GM12878 (cell line): Measurements from ENCODE around the gene PALLD. TPM values are rescaled to one million over a fixed set of nuclear protein-coding genes. Genes with fewer than 3 reads are reported as not detected.

Experiments
- ATAC-seq: fragments of 200-7000 bp; cut with Tn5 transposase; 3 replicates; pipeline ENCODE4 v1.9.1; 2020; ENCODE audit warnings: mild to moderate bottlenecking, moderate library complexity
- BruUV-seq: library from RNA; stranded (reverse); fragments of 400-500 nt; replicated peaks from 2 replicates; lab custom pipeline; 2021; lab: Mats Ljungman, UMichigan
- CTCF ChIA-PET: fragments of 300-600 bp; sonication (Branson Sonifier 250); formaldehyde crosslinking; extraction: SDS; loops from one replicate; lab custom pipeline; 2021; ENCODE audit warnings: inconsistent platforms; lab: Yijun Ruan, JAX
- POLR2A ChIA-PET: fragments of 350-600 bp; formaldehyde crosslinking; extraction: SDS; loops from one replicate; lab custom pipeline; 2021; ENCODE audit warnings: inconsistent platforms; lab: Charles Lee
- RAD21 ChIA-PET: fragments of 300-600 bp; sonication (Branson Sonifier 250); formaldehyde crosslinking; loops from one replicate; lab custom pipeline; 2023; ENCODE audit warnings: antibody characterized with exemption; ENCODE audit not compliant: unreplicated experiment; lab: Charles Lee
- SMC1A ChIA-PET: fragments of 300-600 bp; sonication (Branson Sonifier 250); formaldehyde crosslinking; loops from one replicate; lab custom pipeline; 2023; ENCODE audit not compliant: unreplicated experiment, uncharacterized antibody; lab: Charles Lee
- DNase-seq: peaks from one replicate; pipeline ENCODE4 v3.0.0-alpha.2; 2011; ENCODE audit warnings: low read depth, low spot score
- FAIRE-seq: peaks from 3 replicates; lab custom pipeline; 2011; peaks lifted over from hg19 to GRCh38; lab: Jason Lieb, UNC
- H2AFZ ChIP-seq: 2 replicates; pipeline ENCODE4 v1.6.0; 2011; ENCODE audit warnings: low read depth, low read length, control low read depth; ENCODE audit not compliant: control insufficient read depth
- H3K27ac ChIP-seq: 2 replicates; pipeline ENCODE4 v1.5.1; 2011; ENCODE audit warnings: control low read depth; ENCODE audit not compliant: control insufficient read depth, insufficient read depth
- H3K27me3 ChIP-seq, 2 experiments: replicated peaks in 1 of 2; 2 replicates each; pipeline versions ENCODE4 v1.6.0 to v1.6.1; 2011; ENCODE audit warnings: low read length in 1 of 2; ENCODE audit not compliant: control insufficient read depth in 2 of 2, insufficient read depth in 2 of 2
- H3K36me3 ChIP-seq, 2 experiments: 2 replicates each; pipeline ENCODE4 v1.5.1; 2011; ENCODE audit warnings: low read length in 1 of 2; ENCODE audit not compliant: control insufficient read depth in 2 of 2, insufficient read depth in 2 of 2
- H3K4me1 ChIP-seq: 2 replicates; pipeline ENCODE4 v1.6.1; 2011; ENCODE audit warnings: mild to moderate bottlenecking, low read length, moderate library complexity, mixed read lengths; ENCODE audit not compliant: control insufficient read depth, insufficient read depth
- H3K4me2 ChIP-seq: 2 replicates; pipeline ENCODE4 v1.6.0; 2011; ENCODE audit warnings: control low read depth; ENCODE audit not compliant: control insufficient read depth, insufficient read depth
- H3K4me3 ChIP-seq: fragments of 200-600 bp; sonication (generic); 2 replicates; pipeline ENCODE4 v1.5.1; 2016
- H3K79me2 ChIP-seq: 2 replicates; pipeline ENCODE4 v1.6.0; 2011; ENCODE audit warnings: low read length; ENCODE audit not compliant: control insufficient read depth, insufficient read depth
- H3K9ac ChIP-seq: 2 replicates; pipeline ENCODE4 v1.8.0; 2011; ENCODE audit warnings: low read length, control low read depth, mixed read lengths; ENCODE audit not compliant: control insufficient read depth, insufficient read depth
- H3K9me3 ChIP-seq: replicated peaks from 3 replicates; pipeline ENCODE4 v1.5.1; 2011; ENCODE audit warnings: mild to moderate bottlenecking, low read length; ENCODE audit not compliant: control insufficient read depth, insufficient read depth
- H4K20me1 ChIP-seq: 2 replicates; pipeline ENCODE4 v1.6.0; 2011; ENCODE audit not compliant: control insufficient read depth, insufficient read depth
- E2F4 ChIP-seq: IDR thresholded peaks from 2 replicates; pipeline ENCODE4 v1.6.1; 2012; ENCODE audit warnings: low read depth, low read length, improper control_type of control experiment
- EP300 ChIP-seq, 2 experiments: fragments of 150-350 bp in 1 of 2; IDR thresholded peaks; 2 replicates each; pipeline ENCODE4 v1.6.1; 2011 to 2012; ENCODE audit warnings: low read depth in 2 of 2, low read length in 2 of 2, borderline replicate concordance in 1 of 2, improper control_type of control experiment in 1 of 2, inconsistent platforms in 1 of 2; ENCODE audit not compliant: control insufficient read depth in 1 of 2
- MEF2A ChIP-seq: IDR thresholded peaks from 2 replicates; pipeline ENCODE4 v1.6.1; 2011; ENCODE audit warnings: low read depth, mild to moderate bottlenecking, low read length, moderate library complexity; ENCODE audit not compliant: insufficient read depth
- MYC ChIP-seq: IDR thresholded peaks from 2 replicates; pipeline ENCODE4 v1.6.1; 2011; ENCODE audit warnings: mild to moderate bottlenecking, low read length, moderate library complexity, inconsistent platforms; ENCODE audit not compliant: insufficient read depth, insufficient replicate concordance, insufficient read length, severe bottlenecking
- NFYB ChIP-seq: IDR thresholded peaks from 2 replicates; pipeline ENCODE4 v1.6.1; 2011; ENCODE audit warnings: low read depth, mild to moderate bottlenecking, low read length, improper control_type of control experiment, moderate library complexity; ENCODE audit not compliant: insufficient read depth
- POLR2AphosphoS2 ChIP-seq: IDR thresholded peaks from 2 replicates; pipeline ENCODE4 v1.6.1; 2011; ENCODE audit warnings: low read depth, mild to moderate bottlenecking, low read length, improper control_type of control experiment, moderate library complexity
- SMARCA5 ChIP-seq: fragments of 450-650 bp; IDR thresholded peaks from 2 replicates; pipeline ENCODE4 v1.6.1; 2017; ENCODE audit warnings: mild to moderate bottlenecking
- SREBF2 ChIP-seq: IDR thresholded peaks from 2 replicates; pipeline ENCODE4 v1.6.1; 2012; ENCODE audit warnings: mild to moderate bottlenecking, low read length
- ZBTB33 ChIP-seq: fragments of 450-650 bp; IDR thresholded peaks from 2 replicates; pipeline ENCODE4 v1.6.1; 2017; ENCODE audit warnings: mild to moderate bottlenecking
- in situ Hi-C: fragments of 300-500 bp; cut with MboI; formaldehyde crosslinking; loops from 9 replicates; pipeline ENCODE4 v1.14.3; 2018; ENCODE audit warnings: mixed read lengths
- intact Hi-C: fragments of 100-400 bp; cut with micrococcal nuclease; formaldehyde crosslinking; loops from one replicate; pipeline ENCODE4 v1.14.2; 2022; ENCODE audit not compliant: unreplicated experiment
- polyA plus RNA-seq, 11 experiments: library from polyadenylated mRNA; depleted of rRNA in 4 of 11; unstranded in 6 of 11; stranded (reverse) in 5 of 11; fragments of >200 nt; fragmentation: Nextera tagmentation in 4 of 11; fragmentation: Illumina TruSeq in 1 of 11; extraction: Ambion mirVana in 4 of 11; extraction: Trizol in 1 of 11; gene quantifications; 1 replicate in 1 of 11; 2 replicates in 10 of 11; pipeline versions ENCODE4 v1.2.1 to v1.2.3, GENCODE V29; 2011 to 2016; ENCODE audit warnings: inconsistent platforms in 2 of 11, missing spikeins in 2 of 11, low read depth in 1 of 11
- total RNA-seq, 4 experiments: library from RNA; depleted of rRNA in 3 of 4; stranded (reverse); fragments of >200 nt in 3 of 4; fragmentation: Illumina TruSeq in 1 of 4; extraction: Trizol in 1 of 4; gene quantifications; 2 replicates each; pipeline versions ENCODE4 v1.2.1 to v1.2.3, GENCODE V29; 2013 to 2021
- TF ChIP-seq, protein P1 (sequence below): fragments of 450-650 bp; formaldehyde crosslinking; IDR thresholded peaks from 2 replicates; pipeline ENCODE4 v1.4.0; 2022; ENCODE audit warnings: mild to moderate bottlenecking, moderate library complexity
- TF ChIP-seq, protein P2 (sequence below): IDR thresholded peaks from 2 replicates; pipeline ENCODE4 v1.6.1; 2012; ENCODE audit warnings: low read length, inconsistent platforms

PALLD gene
- total and polyA plus RNA-seq, 10 of the 15 experiments (the other 5 are each of a cell fraction or from before 2014, with no cell fraction given): 1.0 to 7.7 (median 1.7) TPM

DNA sequence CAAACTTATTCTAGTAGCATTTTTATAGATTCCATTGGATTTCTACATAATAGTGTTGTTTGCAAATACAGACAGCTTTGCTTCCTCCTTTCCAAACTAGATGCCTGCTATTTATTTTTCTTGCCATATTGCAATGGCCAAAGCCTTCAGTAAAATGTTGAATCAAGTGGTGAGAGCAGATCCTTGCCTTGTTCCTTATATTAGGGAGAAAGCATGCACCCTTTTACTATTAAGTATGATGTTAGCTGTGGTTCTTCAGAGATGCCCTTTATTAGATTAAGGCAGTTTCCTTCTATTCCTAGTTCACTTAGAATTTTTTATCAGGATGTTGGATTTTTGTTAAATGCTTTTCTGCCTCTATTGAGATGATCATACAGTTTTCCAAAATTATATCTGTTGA is 279.5 kb downstream of the PALLD start:
- ChIA-PET POLR2A (no interaction called here), SMC1A (interaction anchor here (1.4 to 1.8 kb wide), 2 partner anchors 66 to 190 kb away, joined by 5 to 6 read pairs; no protein-coding TSS in a partner anchor), CTCF (no interaction called here), RAD21 (no interaction called here)
- H4K20me1 ChIP-seq: no peaks in the 10 kb centered on the region
- H3K4me2 ChIP-seq: no peak overlapping the region
- BruUV-seq: no TSS peak
- no peak overlapping the region for H3K4me3 ChIP-seq
- no peak overlapping the region for H2AFZ ChIP-seq
- no peaks in the 10 kb centered on the region for H3K9me3 ChIP-seq
- no peaks in the 10 kb centered on the region for H3K79me2 ChIP-seq
- FAIRE-seq (no peak), ATAC-seq (no peak), DNase-seq (no peak)
- TF ChIP-seq, protein P1, sequence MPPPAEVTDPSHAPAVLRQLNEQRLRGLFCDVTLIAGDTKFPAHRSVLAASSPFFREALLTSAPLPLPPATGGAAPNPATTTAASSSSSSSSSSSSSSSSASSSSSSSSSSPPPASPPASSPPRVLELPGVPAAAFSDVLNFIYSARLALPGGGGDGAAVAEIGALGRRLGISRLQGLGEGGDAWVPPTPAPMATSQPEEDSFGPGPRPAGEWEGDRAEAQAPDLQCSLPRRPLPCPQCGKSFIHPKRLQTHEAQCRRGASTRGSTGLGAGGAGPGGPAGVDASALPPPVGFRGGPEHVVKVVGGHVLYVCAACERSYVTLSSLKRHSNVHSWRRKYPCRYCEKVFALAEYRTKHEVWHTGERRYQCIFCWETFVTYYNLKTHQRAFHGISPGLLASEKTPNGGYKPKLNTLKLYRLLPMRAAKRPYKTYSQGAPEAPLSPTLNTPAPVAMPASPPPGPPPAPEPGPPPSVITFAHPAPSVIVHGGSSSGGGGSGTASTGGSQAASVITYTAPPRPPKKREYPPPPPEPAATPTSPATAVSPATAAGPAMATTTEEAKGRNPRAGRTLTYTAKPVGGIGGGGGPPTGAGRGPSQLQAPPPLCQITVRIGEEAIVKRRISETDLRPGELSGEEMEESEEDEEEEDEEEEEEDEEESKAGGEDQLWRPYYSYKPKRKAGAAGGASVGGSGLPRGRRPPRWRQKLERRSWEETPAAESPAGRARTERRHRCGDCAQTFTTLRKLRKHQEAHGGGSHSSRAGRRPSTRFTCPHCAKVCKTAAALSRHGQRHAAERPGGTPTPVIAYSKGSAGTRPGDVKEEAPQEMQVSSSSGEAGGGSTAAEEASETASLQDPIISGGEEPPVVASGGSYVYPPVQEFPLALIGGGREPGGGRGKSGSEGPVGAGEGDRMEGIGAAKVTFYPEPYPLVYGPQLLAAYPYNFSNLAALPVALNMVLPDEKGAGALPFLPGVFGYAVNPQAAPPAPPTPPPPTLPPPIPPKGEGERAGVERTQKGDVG (CRISPR knock-in tag): no peak
- TF ChIP-seq EP300 (IDR thresholded peaks at IDR 0.05; ENCODE audit: borderline replicate concordance in 1 of 2, control insufficient read depth in 1 of 2, low read depth in 2 of 2, low read length in 2 of 2) (no peak), MYC (no peak), SMARCA5 (no peak), NFYB (no peak), E2F4 (no peak), SREBF2 (no peak), MEF2A (no peak), POLR2AphosphoS2 (no peak), ZBTB33 (no peak)
- TF ChIP-seq, protein P2, sequence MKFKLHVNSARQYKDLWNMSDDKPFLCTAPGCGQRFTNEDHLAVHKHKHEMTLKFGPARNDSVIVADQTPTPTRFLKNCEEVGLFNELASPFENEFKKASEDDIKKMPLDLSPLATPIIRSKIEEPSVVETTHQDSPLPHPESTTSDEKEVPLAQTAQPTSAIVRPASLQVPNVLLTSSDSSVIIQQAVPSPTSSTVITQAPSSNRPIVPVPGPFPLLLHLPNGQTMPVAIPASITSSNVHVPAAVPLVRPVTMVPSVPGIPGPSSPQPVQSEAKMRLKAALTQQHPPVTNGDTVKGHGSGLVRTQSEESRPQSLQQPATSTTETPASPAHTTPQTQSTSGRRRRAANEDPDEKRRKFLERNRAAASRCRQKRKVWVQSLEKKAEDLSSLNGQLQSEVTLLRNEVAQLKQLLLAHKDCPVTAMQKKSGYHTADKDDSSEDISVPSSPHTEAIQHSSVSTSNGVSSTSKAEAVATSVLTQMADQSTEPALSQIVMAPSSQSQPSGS: no peak
- intact Hi-C loops: no loop called here
- no peaks in the 10 kb centered on the region for H3K4me1 ChIP-seq
- no peaks in the 10 kb centered on the region for H3K36me3 ChIP-seq
- in situ Hi-C loops: no loop called here
- no peak overlapping the region for H3K9ac ChIP-seq
- no peaks in the 10 kb centered on the region for H3K27me3 ChIP-seq
- no peak overlapping the region for H3K27ac ChIP-seq
